Mesenteric fat pad (tissue), 1 donor: ENCODE results near the gene EEF2. TPM values are rescaled to one million over a fixed set of nuclear protein-coding genes. Genes with fewer than 3 reads are reported as not detected.
A peak's percentile ranks its signal among the peaks of the same experiment; 100 is the strongest.

Source experiments
- DNase-seq: peaks from one replicate; pipeline ENCODE4 v3.0.0-alpha.2; 2020; ENCODE audit warnings: low spot score
- long read RNA-seq: library from polyadenylated mRNA; unstranded; transcript quantifications from one replicate; pipeline ENCODE4 v2.0.0, GENCODE V29; 2020
- total RNA-seq: library from RNA; stranded (reverse); fragmentation: NEBNext Ultra II Directional; extraction: Animal tissue kit (Norgen Biotek cat#: 25700); gene quantifications from one replicate; pipeline ENCODE4 v1.2.1, GENCODE V29; 2021
- donor health status: DM: yes; HTN: yes; CAD: no.

The EEF2 gene
- 2,131 TPM for total RNA-seq
- long read RNA-seq, transcript EEF2-201 (15 exons, 3,164 nt), result major isoform, 2,765 of 3,280 reads
- long read RNA-seq, partial matches to known transcripts, result 479 of 3,280 reads
- long read RNA-seq, other reads (novel, unspliced or antisense), result 36 of 3,280 reads

DNA sequence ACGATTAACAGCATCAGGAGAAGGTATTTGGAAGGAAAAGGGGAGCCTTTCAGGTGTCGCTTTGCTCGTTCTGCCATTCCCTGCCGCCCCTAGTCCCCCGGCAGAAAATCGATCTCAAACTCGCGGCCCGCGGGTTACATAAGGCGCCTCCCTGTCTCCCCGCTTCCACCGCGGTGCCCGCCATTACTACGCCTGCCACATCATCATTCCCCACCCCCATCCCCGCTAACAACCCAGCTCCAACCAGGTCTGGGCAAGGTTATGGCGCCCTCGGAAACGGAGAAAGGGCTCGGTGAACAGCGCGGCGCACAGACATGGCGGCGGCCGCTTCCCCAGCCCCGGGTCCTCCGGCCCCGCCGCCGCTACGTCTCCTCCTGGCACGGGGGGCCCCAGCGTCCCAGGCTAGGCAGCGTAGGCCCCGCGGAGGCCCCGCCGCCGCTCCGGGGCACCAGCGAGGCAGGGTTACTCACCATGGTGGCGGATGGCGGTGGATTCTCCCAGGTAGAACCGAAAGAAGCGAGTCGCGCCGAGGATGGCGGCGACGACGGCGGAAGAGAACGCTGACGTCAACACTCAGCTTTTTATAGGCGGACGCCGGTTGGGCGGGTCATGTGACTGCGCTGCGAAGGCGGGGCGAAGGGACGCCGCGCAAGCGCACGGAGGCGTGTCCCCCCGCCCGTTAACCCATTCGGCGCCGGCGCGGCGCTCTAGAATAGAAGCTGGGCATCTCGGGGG lies at the start of gene EEF2:
TSS of gene EEF2 (minus strand) at position 556 of the 735 bp plus-strand sequence. CDS start at position 473, 83 bp downstream.
- peak; percentile 98 for DNase-seq

GRCh38 chr19:4034048-4035017 lies 49.1 kb upstream of the EEF2 start:
- DNase-seq, result no peak

DNA sequence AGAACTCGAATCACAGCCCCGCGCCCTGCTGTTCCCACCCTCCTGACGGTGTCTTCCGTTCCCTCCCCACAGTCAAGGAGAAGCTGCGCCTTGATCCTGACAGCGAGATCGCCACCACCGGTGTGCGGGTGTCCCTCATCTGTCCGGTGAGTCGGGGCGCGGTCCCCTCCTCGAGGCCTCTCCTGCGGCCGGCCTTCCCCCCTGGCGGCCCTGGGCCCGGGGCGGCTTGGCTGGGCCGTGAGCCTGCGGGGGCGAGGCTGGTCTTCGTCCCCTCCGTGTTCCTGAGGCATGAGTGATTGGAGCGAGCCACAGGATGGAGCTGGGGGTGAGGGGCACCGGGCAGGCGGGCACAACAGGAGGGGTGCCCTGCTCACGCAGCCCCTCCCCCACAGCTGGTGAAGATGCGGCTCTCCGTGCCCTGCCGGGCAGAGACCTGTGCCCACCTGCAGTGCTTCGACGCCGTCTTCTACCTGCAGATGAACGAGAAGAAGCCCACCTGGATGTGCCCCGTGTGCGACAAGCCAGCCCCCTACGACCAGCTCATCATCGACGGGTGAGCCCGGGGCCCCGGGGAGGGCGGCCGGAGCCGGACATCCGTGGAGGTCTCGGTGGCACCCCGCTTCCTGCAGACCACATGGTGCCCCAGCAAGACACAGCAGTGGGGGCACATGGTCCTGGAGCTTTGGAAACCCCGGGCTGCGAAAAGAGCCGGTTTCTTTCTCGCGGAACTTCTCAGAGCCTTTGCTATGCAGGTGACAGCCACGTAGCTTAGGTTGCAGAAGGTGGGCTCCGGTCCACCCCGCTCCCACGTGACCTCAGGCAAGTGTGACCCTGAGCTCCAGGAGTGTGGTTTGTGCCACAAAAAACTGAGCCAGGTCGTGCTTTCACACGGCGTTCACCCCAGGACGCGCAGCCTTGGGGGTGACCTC lies 48.0 kb upstream of the EEF2 start:
- no peak for DNase-seq

GRCh38 chr19:4032436-4032835 lies 47.2 kb upstream of the EEF2 start:
- no peak for DNase-seq

DNA sequence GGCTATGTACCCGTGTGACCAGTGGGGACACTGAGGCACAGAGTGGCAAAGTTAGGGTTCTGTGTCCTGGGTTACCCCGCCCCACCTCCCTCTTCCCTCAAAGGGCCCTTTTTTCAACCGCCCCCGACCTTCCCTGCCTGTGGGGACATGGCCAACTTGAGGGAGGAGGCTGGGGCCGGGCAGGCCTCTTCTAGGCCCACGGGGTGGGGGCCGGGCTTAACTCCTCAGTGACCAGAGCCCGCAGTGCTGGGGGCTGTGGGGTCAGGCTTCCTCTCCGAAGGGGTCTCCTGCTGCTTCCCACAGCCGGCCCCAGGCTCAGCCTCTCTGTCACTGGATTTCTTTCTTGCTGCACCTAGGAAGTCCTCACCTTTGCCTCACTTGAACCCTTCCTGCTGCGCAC lies 46.2 kb upstream of the EEF2 start:
- no peak for DNase-seq

- no peak for DNase-seq
Observed at GRCh38 chr19:4030981-4031380, 45.7 kb upstream of the EEF2 start.

DNA sequence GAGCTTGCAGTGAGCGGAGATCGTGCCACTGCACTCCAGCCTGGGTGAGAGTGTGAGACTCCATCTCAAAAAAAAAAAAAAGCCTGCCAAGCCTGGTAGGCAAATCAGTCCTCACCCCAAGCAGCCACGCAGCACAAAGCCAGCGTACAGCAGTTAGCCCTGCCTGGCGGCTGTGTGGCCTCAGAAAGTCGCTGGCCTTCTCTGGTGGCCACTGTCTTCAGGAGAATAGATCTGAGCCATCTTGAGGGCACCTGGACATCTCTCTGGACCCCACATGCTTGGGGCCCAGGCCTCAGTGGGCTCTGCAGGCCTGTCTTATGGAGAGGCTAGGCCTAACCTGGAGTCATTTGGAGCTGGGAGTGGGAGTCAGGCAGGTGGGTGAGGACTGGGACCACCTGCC lies 45.3 kb upstream of the EEF2 start:
- DNase-seq, result no peak

DNA sequence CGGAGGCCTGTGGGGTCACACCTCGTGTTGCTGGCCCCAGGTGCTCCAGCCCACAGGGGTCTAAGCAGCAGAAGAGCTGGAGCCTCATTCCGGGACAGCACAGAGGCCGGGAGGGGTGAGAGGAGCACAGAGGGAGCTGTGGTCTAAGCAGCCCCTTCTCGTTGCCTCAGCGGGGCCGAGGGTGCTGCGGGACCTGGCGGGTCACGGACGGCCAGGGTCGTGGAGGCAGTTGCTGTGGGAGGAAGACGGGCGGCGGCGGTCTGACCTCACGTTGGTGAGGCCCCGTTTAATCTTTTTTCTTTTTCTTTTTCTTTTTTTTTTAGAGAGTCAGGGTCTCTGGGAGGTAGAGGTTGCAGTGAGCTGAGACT lies 44.0 kb upstream of the EEF2 start:
- no peak for DNase-seq

DNA sequence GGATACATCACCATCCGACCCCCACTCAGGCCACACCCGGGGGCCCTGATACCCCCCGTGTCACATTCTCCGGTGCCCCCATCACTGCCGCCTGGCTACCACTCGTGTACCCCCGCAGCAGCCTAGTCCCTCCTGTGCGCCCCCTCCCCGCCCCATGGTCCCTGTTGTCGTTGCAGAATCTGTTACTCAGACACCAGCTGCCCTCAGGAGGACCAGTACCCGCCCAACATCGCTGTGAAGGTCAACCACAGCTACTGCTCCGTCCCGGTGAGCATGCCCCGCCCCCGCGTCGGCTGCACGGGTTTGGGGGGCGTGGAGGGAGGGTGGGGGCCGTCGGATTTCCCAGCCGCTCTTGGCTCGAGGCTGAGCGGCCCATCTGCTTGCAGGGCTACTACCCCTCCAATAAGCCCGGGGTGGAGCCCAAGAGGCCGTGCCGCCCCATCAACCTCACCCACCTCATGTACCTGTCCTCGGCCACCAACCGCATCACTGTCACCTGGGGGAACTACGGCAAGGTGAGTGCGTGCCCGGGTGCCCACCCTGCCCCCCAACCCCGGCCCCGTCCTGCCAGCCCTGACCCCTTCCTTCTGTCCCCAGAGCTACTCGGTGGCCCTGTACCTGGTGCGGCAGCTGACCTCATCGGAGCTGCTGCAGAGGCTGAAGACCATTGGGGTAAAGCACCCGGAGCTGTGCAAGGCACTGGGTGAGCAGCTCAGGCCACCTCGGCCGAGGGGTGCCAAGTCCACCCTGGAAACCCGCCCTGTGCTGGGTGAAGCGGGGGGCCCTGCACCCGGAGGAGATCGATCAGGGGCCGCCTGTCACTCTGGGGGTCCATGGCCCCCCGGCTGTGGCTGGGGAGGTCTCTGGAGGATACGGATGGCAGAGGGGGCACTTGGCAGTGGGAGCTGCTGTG lies 43.3 kb upstream of the EEF2 start:
- DNase-seq, result no peak

DNA sequence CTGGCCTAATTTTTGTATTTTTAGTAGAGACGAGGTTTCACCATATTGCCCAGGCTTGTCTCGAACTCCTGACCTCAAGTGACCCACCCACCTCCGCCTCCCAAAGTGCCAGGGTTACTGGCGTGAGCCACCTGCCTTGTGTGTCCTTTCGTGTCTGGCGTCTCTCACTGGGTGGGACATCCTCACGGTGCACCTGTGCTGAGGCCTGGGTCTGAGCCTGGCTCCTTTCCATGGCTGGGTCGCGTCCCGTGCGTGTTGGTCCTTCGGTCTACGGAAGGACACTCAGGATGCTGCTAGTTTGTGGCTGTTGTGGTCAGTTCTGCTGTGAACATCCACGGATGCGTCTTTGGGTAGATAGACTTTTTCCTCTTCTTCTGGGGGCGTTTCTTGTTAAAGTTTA lies 41.9 kb upstream of the EEF2 start:
- DNase-seq, result no peak

GRCh38 chr19:4025317-4025716 lies 40.1 kb upstream of the EEF2 start:
- DNase-seq, result no peak

GRCh38 chr19:4023600-4024398 lies 38.5 kb upstream of the EEF2 start:
- DNase-seq, result no peak

DNA sequence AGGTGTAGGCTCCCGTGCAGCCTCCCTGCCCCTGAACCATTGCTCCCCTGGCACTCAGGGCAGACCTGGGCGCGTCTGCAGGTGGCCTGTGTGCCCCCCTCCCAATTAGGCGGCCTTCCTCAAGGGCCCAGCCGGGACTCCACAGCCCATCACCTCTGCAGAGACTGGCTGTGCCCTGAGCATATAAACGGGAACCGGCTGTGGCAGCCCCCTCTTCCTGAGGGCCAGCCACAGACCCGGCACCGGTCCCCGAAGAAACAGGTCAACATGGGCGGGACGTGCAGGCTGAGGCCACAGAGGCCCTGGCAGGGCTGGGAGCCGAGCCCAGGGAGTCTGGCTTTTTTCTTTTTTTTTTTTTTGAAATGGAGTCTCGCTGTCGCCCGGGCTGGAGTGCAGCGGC lies 34.3 kb upstream of the EEF2 start:
- no peak for DNase-seq

DNA sequence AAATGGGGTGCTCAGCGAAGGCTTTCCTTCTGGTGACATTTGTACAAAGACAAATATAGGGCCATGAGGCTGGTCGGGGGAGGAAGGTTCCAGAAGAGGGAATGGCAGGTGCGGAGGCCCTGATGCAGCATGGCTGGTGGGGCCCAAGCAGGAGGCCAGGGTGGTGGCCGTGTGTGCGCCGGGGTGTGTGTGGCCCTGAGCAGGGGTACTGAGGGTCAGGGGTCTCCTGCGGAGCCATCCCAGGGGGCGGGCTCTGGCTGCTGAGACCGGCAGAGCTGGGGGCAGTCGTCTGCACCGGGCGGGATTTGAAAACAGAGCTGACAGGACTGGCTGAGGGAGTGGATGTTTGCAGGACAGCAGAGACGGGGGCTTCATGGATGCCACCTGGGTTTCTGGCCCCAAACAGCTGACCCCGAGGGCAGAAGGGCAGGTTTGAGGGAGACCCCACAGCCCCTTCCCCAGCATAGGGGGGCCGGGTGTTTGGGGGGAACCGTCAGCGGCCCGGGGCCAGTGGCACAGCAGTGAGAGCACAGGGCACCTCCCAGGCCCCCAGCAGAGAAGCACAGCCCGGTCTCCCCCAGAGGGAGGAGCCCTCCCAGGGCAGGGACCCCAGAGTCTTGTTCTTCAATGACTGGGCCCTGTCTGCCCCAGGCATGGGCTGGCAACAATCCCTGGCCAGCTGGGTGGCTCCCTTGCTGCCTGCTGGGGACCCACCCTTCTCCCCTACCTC lies 33.7 kb upstream of the EEF2 start:
- peak; percentile 77 for DNase-seq

GRCh38 chr19:4018140-4018613 lies 32.9 kb upstream of the EEF2 start:
- DNase-seq, result peak; percentile 89

DNA sequence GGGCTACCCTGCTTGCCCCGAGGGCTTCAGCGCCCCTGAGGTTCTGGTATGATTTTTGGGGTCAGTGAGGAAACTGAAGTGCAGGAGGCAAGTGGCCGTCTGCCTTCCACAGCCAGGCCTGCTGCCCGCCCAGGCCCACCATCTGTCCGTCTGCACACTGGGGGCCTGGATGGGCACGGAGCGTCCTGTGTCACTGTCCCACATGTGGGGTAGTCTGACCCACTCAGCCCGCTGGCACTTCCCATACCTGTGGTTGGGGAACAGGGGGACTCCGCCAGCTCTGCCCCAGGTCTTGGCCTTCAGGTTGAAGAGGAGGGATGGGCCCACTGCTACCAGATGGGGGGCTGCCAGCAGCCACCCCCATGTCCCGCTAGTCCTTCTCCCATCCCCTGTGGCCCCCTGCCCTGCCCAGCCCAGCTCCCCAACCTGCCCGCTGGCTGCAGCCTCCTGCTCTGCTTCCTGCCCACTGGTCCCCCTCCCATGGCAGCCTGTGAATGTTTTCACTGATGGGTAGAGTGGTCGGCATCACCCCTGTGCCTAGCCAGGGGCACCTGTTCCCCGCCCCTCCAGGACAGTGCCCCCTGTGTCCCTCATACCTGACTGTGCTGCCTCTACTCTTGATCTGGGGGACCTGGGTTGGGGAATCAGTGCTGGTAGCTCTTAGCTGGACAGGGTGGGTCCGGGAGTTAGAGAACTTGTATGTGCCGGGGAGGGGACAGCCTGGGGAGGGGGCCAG lies 31.8 kb upstream of the EEF2 start:
- no peak for DNase-seq

- DNase-seq, result no peak
Observed at GRCh38 chr19:4016486-4016885, 31.2 kb upstream of the EEF2 start.
